AG09309 (cell line): ENCODE results near the gene UNC80.

Source experiments
- DNase-seq: peaks from one replicate; pipeline ENCODE4 v3.0.0-alpha.2; 2010; ENCODE audit warnings: low read depth
- H3K4me3 ChIP-seq: 2 replicates; pipeline ENCODE4 v1.5.1; 2011; ENCODE audit warnings: mild to moderate bottlenecking, low read depth, low read length, moderate library complexity; ENCODE audit not compliant: control insufficient read depth
- TF ChIP-seq, protein P1 (sequence below): IDR thresholded peaks from 2 replicates; pipeline ENCODE4 v1.5.1; 2011; ENCODE audit warnings: mild to moderate bottlenecking, low read depth, low read length, inconsistent platforms; ENCODE audit not compliant: insufficient read depth, control insufficient read depth; ENCODE audit errors: missing control alignments

Gene UNC80

DNA sequence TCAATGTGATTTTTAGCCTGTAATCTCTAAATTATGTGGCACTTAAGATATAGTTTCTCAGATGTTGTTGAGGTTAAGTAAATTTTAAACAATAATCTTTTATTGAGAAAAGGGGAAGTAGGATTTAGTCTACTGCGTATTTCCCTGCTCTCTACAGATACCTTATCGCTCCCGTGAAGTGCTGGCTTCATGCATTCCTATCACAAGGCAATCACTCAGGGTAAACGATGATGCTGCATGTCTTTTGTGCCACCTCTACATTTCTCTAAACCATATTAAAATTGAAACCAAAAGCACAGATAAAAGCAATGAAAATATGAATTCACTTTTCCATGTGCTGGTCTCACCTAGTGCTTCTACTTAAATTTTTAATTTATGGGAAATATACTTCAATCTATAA, 216.4 kb downstream of the UNC80 start:
- TF ChIP-seq, protein P1, sequence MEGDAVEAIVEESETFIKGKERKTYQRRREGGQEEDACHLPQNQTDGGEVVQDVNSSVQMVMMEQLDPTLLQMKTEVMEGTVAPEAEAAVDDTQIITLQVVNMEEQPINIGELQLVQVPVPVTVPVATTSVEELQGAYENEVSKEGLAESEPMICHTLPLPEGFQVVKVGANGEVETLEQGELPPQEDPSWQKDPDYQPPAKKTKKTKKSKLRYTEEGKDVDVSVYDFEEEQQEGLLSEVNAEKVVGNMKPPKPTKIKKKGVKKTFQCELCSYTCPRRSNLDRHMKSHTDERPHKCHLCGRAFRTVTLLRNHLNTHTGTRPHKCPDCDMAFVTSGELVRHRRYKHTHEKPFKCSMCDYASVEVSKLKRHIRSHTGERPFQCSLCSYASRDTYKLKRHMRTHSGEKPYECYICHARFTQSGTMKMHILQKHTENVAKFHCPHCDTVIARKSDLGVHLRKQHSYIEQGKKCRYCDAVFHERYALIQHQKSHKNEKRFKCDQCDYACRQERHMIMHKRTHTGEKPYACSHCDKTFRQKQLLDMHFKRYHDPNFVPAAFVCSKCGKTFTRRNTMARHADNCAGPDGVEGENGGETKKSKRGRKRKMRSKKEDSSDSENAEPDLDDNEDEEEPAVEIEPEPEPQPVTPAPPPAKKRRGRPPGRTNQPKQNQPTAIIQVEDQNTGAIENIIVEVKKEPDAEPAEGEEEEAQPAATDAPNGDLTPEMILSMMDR: no peak
- DNase-seq: no peak
- H3K4me3 ChIP-seq: no peak overlapping the region

DNA sequence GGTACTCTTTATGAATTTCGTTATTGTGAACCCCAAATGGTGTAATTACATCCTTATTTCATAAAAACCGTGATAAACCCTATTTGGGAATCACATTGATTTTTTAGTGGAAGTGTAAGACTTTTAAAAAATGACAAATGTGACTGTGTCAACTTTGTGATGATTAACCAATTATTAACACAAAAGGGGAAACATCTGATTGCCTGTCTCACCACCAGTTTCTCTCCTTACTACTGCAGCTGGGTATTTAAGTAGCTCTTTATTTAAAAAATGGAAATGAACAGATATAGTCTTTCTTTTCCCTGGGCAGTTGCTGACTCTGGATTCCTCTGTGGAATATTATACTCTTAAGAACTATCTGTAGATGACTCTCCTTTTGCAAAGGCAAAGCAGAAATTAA, 219.2 kb downstream of the UNC80 start:
- DNase-seq: no peak
- H3K4me3 ChIP-seq: no peak overlapping the region
- TF ChIP-seq, protein P1: no peak

DNA sequence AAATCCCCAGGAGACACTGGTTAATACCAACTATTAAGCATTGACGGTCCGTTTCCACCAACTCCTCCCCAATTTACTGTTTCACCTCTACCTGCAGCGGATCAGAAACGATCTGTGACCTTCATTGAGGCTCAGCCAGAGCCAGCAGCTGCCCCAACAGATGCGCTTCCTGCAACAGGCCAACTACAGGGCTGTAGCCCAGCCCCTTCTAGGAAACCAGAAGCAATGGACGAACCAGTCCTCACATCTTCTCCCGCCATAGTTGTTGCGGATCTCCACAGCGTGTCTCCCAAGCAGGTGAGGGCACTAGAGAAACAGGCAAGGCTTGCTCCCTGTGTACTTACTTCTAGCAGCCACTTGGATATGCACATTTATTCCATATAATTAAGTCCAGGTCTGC, 222.3 kb downstream of the UNC80 start:
- no peak overlapping the region for H3K4me3 ChIP-seq
- no peak for DNase-seq
- TF ChIP-seq, protein P1: no peak

DNA sequence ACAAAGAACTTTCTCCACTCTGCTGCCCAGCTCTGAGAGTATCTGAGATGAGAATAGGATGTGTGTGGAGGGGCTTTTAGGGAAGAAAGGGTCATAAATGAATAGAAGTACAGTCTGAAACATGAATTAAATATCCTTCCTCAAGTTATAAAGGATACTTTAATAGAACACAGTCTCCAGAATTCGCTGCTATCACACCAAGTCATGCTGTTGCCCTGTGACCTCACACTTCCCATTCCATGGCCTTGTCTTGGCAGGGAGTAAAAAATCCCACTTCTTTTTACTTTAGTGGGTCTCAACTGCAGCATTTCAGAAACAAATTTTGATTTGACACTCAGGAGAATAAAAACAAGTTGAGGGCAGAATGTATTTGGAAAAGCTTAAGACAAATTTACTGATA, 227.0 kb downstream of the UNC80 start:
- DNase-seq: no peak
- TF ChIP-seq, protein P1: no peak
- H3K4me3 ChIP-seq: no peak overlapping the region

DNA sequence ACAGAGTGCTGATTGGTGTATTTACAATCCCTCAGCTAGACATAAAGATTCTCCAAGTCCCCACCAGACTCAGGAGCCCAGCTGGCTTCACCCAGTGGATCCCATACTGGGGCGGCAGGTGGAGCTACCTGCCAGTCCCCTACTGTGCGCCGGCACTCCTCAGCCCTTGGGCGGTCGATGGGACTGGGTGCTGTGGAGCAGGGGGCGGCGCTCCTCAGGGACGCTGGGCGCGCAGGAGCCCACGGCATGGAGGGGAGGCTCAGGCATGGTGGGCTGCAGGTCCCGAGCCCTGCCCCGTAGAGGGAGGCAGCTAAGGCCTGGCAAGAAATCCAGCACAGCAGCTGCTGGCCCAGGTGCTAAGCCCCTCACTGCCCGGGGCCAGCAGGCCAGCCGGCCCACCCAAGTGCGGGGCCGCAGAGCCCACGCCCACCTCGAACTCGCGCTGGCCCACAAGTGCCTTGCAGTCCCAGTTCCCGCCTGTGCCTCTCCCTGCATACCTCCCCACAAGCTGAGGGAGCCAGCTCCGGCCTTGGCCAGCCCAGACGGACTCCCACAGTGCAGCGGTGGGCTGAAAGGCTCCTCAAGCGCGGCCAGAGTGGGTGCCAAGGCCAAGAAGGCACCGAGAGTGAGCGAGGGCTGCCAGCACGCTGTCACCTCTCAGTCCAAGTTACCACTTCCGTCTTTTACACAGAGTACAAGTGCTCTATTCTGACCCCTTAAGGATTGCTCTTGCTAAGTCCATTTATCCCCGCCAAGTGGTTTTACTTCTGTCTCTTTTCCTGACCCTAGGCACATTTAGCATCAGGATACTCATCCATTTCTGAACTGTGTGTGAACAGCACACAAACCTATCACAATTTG, 229.1 kb downstream of the UNC80 start:
- no peak overlapping the region for H3K4me3 ChIP-seq
- no peak for DNase-seq
- TF ChIP-seq, protein P1: no peak

DNA sequence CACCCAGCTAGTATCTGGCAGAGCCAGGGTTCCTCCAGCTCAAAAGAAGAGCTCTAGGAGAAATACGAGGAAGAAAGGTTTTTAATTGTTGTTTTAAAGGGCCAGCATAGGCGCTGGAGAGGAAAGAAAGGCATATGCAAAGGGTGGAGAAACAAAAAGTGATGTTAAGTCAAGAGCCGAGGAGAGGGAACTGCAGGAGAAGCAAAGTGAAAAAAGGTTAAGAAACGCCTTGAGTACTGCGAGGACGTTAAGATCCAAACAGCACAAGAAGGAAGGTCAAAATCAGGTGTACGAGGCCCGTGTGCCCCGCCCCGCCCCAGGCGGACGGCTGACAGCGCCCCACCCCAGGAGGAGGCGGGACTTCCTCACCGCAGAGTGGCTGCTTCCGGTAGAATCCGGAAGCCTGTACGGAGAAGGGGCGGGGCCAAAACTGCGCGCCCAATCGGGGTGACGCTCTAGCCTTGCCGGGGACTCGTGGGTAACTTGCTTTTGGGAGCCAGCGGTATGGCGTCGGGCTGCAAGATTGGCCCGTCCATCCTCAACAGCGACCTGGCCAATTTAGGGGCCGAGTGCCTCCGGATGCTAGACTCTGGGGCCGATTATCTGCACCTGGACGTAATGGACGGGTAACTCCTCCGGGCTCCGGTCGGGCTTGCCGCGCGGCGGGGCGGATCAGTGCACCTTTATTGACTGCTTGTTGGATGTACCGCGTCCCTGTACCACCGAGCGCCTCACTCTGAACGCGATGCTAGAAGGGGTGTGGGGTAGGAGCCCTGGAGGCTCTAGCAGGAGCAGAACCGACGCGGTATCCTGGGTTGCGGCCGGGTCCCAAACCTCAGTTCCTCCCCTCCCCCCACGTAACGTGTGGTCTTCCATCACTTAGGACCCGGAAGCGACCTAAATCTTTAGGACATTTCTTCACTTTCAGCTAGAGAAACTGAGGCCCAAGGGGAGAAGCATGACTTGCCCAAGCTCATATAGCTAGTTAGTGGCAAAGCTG, 230.8 kb downstream of the UNC80 start, which contains the start of gene RPE:
RPE (plus strand) TSS at position 481 of the 1,000 bp plus-strand sequence; CDS start at position 505, 24 bp downstream.
- peak; percentile 69 for DNase-seq
- peak within 1 kb of the TSS; percentile 94 for H3K4me3 ChIP-seq
- TF ChIP-seq, protein P1: no peak
